ENCODE results near the gene CCDC80. TPM values are rescaled to one million over a fixed set of nuclear protein-coding genes. Genes with fewer than 3 reads are reported as not detected.

Gene CCDC80
- total RNA-seq, 1 donor from 2014 or later, result 160 TPM

DNA sequence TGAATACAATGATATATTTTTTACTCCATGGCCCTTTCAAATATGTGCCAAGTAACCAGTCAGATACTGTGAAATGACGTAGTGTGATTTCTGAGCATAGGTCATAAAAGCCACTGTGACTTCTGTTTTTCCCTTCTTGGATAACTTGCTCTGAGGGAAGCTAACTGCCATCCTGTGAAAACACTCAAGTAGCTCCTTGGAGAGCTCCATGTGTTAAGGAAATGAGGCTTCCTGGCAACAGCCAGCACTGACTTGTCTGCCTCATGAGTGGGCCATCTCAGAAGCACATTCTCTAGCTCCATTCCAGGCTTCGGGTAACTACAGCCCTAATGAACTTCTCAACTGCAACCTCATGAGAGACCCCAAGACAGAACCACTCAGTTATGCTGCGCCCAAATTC, 9.5 kb upstream of the CCDC80 start:
- Histone ChIP-seq H3K4me3 (no peak overlapping the region), H3K9me3 (no peaks in the 10 kb centered on the region), H3K4me1 (no peaks in the 10 kb centered on the region), H3K27me3 (no peaks in the 10 kb centered on the region), H3K27ac (no peak overlapping the region), H3K36me3 (no peaks in the 10 kb centered on the region)
- no peak for DNase-seq (ENCODE audit: low spot score in 2 of 2)
- intact Hi-C loops (cut with DNase I), result no loop called here
- TF ChIP-seq, protein P1, sequence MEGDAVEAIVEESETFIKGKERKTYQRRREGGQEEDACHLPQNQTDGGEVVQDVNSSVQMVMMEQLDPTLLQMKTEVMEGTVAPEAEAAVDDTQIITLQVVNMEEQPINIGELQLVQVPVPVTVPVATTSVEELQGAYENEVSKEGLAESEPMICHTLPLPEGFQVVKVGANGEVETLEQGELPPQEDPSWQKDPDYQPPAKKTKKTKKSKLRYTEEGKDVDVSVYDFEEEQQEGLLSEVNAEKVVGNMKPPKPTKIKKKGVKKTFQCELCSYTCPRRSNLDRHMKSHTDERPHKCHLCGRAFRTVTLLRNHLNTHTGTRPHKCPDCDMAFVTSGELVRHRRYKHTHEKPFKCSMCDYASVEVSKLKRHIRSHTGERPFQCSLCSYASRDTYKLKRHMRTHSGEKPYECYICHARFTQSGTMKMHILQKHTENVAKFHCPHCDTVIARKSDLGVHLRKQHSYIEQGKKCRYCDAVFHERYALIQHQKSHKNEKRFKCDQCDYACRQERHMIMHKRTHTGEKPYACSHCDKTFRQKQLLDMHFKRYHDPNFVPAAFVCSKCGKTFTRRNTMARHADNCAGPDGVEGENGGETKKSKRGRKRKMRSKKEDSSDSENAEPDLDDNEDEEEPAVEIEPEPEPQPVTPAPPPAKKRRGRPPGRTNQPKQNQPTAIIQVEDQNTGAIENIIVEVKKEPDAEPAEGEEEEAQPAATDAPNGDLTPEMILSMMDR (IDR thresholded peaks at IDR 0.05), result no peak

DNA sequence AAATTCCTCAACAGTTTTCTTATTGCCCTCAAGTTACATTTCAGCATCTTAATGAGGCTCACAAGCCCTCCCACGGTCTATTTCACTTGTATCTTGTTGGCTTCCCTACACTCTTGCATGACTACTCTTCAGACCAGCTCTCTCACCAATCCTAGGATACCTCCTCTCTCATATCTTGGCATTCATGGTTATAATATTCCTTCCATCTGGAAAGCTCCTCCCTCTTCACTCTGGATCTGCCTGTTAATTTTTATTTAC, 8.5 kb upstream of the CCDC80 start:
- TF ChIP-seq, protein P1 (IDR thresholded peaks at IDR 0.05), result no peak
- no peak overlapping the region for H3K27ac ChIP-seq
- no peaks in the 10 kb centered on the region for H3K9me3 ChIP-seq
- DNase-seq (ENCODE audit: low spot score in 2 of 2), result no peak
- H3K4me3 ChIP-seq, result no peak overlapping the region
- H3K36me3 ChIP-seq, result no peaks in the 10 kb centered on the region
- no peaks in the 10 kb centered on the region for H3K27me3 ChIP-seq
- intact Hi-C loops (cut with DNase I), result no loop called here
- H3K4me1 ChIP-seq, result no peaks in the 10 kb centered on the region

DNA sequence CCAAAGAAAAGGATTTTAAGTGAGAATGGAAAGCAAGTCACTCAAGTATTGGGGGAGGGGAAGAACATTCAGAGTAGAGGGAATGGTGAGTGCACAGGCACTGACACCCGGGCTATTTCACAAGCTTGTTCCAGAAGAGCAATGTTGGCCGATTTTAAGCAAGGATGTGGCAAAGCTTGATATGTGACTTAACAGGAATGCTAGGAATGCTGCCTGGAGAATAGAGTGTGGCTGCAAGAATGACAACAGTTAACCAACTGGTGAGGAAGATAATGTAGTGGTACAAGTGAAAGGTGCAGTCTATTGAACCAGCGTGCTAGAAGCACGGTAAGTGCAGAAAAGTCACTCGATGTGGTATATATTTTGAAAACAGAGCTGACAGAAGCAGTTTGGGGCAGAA, 6.2 kb upstream of the CCDC80 start:
- Histone ChIP-seq H3K4me3 (no peak overlapping the region), H3K27ac (no peak overlapping the region), H3K36me3 (no peaks in the 10 kb centered on the region), H3K4me1 (no peaks in the 10 kb centered on the region), H3K27me3 (no peaks in the 10 kb centered on the region), H3K9me3 (no peaks in the 10 kb centered on the region)
- intact Hi-C loops (cut with DNase I), result no loop called here
- TF ChIP-seq, protein P1 (IDR thresholded peaks at IDR 0.05), result no peak
- no peak for DNase-seq (ENCODE audit: low spot score in 2 of 2)

DNA sequence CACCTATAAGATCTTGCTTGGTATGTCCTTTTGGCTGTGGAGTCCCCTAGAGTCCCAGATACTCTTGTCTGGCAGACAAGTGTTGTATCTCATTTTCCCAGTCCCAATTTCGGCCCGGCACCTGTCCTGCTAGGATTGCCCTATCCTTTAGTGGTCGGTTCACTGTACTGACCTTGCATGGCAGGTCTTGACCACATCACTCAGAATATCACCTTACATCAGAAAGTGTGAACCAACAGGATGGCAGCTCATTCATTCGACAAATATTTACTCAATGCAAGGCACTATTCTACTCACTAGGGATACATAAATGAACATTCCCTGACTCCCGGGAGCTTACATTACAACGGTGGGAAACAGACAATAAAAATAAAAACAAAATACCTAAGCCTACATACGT, 5.7 kb upstream of the CCDC80 start:
- intact Hi-C loops (cut with DNase I), result no loop called here
- peaks cover 0 to 3% of the 10 kb centered on the region in 2 donors for H3K4me1 ChIP-seq
- no peaks in the 10 kb centered on the region for H3K27me3 ChIP-seq
- TF ChIP-seq, protein P1 (IDR thresholded peaks at IDR 0.05), result no peak
- no peak overlapping the region for H3K4me3 ChIP-seq
- no peaks in the 10 kb centered on the region for H3K36me3 ChIP-seq
- H3K9me3 ChIP-seq, result no peaks in the 10 kb centered on the region
- DNase-seq (ENCODE audit: low spot score in 2 of 2), result no peak
- H3K27ac ChIP-seq, result no peak overlapping the region

DNA sequence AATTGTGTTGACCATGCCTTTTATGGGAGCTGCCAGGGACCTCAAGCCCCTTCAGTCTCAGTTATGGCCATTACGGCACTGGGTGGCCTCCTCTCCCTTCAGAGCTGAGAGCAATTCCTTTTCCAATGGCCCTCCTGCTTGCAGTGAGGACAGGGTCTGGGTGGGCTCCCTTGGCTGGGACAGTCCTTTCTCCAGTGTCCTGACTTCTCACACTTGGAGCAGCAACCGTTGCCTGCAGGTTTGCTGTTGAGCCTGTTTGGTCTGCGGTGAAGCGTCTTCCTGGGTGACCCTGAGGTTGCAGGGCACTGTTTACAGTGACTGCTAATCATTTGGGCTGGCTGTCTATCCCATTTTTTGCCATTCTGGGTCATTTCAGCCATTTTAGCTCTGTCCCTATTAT, 3.5 kb upstream of the CCDC80 start:
- no peaks in the 10 kb centered on the region for H3K9me3 ChIP-seq
- intact Hi-C loops (cut with DNase I), result loop anchor here (5.0 kb wide), 1 partner anchor 62 kb away; no protein-coding TSS in a partner anchor
- no peak overlapping the region for H3K4me3 ChIP-seq
- no peak for DNase-seq (ENCODE audit: low spot score in 2 of 2)
- H3K36me3 ChIP-seq, result no peaks in the 10 kb centered on the region
- TF ChIP-seq, protein P1 (IDR thresholded peaks at IDR 0.05), result no peak
- H3K27ac ChIP-seq, result no peak overlapping the region
- peaks cover 3 to 5% of the 10 kb centered on the region in 2 donors for H3K4me1 ChIP-seq
- no peaks in the 10 kb centered on the region for H3K27me3 ChIP-seq

DNA sequence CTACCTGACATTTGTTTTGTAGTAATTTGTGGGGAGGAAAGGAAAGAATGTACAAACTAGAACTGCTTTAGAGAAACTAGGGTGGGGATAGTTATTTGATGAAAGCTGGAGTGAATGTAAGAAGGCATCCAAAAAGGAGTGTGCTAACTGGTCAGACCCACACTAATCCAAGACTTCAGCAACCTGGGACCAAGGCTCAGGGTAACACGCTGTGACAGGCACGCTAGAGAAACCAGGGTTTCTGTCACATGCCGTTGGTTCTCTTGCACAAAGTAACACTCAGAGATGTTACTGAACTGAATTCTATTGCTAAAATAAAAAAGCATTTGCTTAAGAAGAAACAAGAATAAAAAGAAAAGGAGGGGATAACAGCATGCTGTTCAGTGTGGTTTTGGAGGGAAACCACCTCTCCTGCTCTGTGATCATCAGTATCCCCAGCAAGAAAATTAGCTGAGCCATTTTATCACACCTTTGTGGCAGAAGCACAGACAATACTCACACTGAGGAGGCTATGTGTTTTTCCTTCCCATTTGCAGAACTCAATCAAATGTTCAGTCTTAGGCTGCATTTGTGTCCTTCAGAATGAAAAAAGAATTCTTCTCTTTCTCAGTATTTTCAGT, 2.8 kb upstream of the CCDC80 start:
- Histone ChIP-seq H3K27me3 (no peaks in the 10 kb centered on the region), H3K36me3 (no peaks in the 10 kb centered on the region), H3K4me1 (peaks cover 3 to 8% of the 10 kb centered on the region in 2 donors), H3K4me3 (no peak overlapping the region), H3K27ac (no peak overlapping the region), H3K9me3 (no peaks in the 10 kb centered on the region)
- no peak for DNase-seq (ENCODE audit: low spot score in 2 of 2)
- intact Hi-C loops (cut with DNase I), result loop anchor here (2.0 to 5.0 kb wide), 3 partner anchors 61 to 337 kb away; no protein-coding TSS in a partner anchor
- TF ChIP-seq, protein P1 (IDR thresholded peaks at IDR 0.05), result no peak
